ENCODE results near the gene STK16. TPM values are rescaled to one million over a fixed set of nuclear protein-coding genes. Genes with fewer than 3 reads are reported as not detected.

The STK16 gene
- total RNA-seq, 1 experiment from 2014 or later, result 21.6 TPM

DNA sequence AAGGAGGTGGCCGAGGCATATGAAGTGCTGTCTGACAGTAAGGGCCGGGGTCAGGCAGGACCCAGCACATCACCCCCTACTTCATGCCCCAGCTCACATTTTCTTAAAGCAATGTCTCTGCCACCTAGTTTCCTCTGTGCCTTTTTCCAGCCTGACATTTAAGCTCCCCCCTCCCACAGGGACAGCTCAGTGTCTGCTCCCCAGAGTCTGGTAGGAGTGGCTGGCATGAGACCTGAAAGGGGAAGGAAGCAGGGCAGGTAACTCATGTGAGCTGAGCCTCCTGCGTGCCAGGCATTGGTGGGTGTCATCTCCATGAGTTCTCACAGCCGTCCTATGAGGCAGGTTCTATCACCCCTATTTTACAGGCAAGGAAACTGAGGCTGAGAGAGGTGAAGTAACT lies 35.4 kb downstream of the STK16 start:
- H3K4me2 ChIP-seq (ENCODE audit: insufficient read depth, insufficient read length, low read length), result peak overlapping the region; percentile 96
- no peaks in the 10 kb centered on the region for H3K79me1 ChIP-seq (ENCODE audit: insufficient read depth, low read depth, low read length, poor library complexity, severe bottlenecking)
- H3K56ac ChIP-seq (ENCODE audit: insufficient read length, low read depth, low read length), result no peak overlapping the region
- no peaks in the 10 kb centered on the region for H3K9me3 ChIP-seq (ENCODE audit: control insufficient read depth, low read depth, low read length)
- no peak overlapping the region for H2BK20ac ChIP-seq (ENCODE audit: low read depth, low read length, poor library complexity, severe bottlenecking)
- H4K8ac ChIP-seq (replicated peaks; ENCODE audit: insufficient read length, low read depth, low read length), result no peak overlapping the region
- no peak overlapping the region for H2BK12ac ChIP-seq (ENCODE audit: insufficient read length, low read depth, low read length)
- H3T11ph ChIP-seq (ENCODE audit: low read length), result no peak overlapping the region
- Mint-ChIP-seq H3K4me3 (peak overlapping the region; percentile 77 to 89; a peak in 3 of 5 replicates), H3K4me1 (peaks cover 28 to 34% of the 10 kb centered on the region in 2 experiments), H3K36me3 (ENCODE audit: insufficient read depth in 1 of 3, low read depth in 3 of 3) (peaks cover 4 to 34% (median 17%) of the 10 kb centered on the region in 3 experiments; a peak in 6 of 7 replicates), H3K27me3 (ENCODE audit: low read depth) (peaks cover 2% of the 10 kb centered on the region), H3K9me3 (no peaks in the 10 kb centered on the region), H3K27ac (no peak overlapping the region)
- H3K23me2 ChIP-seq (ENCODE audit: insufficient read length, low read depth, low read length, poor library complexity, severe bottlenecking), result peaks cover 12% of the 10 kb centered on the region
- H3K27ac ChIP-seq (ENCODE audit: insufficient read length, low read depth, low read length), result no peak overlapping the region
- H3K14ac ChIP-seq (ENCODE audit: insufficient read depth, low read length), result no peak overlapping the region
- no peak overlapping the region for H3K4ac ChIP-seq (ENCODE audit: low read depth, low read length)
- no peak overlapping the region for H2AFZ ChIP-seq (ENCODE audit: low read length)
- H2BK120ac ChIP-seq (ENCODE audit: low read depth, low read length, poor library complexity, severe bottlenecking), result no peak overlapping the region
- H2AK5ac ChIP-seq (ENCODE audit: insufficient read length, low read length), result no peak overlapping the region
- no peak overlapping the region for H3K9ac ChIP-seq (ENCODE audit: extremely low read depth, insufficient read length, low read length)
- TF ChIP-seq, protein P1, sequence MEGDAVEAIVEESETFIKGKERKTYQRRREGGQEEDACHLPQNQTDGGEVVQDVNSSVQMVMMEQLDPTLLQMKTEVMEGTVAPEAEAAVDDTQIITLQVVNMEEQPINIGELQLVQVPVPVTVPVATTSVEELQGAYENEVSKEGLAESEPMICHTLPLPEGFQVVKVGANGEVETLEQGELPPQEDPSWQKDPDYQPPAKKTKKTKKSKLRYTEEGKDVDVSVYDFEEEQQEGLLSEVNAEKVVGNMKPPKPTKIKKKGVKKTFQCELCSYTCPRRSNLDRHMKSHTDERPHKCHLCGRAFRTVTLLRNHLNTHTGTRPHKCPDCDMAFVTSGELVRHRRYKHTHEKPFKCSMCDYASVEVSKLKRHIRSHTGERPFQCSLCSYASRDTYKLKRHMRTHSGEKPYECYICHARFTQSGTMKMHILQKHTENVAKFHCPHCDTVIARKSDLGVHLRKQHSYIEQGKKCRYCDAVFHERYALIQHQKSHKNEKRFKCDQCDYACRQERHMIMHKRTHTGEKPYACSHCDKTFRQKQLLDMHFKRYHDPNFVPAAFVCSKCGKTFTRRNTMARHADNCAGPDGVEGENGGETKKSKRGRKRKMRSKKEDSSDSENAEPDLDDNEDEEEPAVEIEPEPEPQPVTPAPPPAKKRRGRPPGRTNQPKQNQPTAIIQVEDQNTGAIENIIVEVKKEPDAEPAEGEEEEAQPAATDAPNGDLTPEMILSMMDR (conservative IDR thresholded peaks at IDR 0.05), result no peak
- H4K5ac ChIP-seq (ENCODE audit: insufficient read length, low read depth, low read length), result no peak overlapping the region
- no peak overlapping the region for H2BK5ac ChIP-seq (ENCODE audit: insufficient read length, low read length)
- no peaks in the 10 kb centered on the region for H3K27me3 ChIP-seq (ENCODE audit: insufficient read depth, low read length)
- WGBS (ENCODE audit: extremely low coverage, insufficient read length, low lambda C conversion rate), result no CpG with 5 or more reads among the region's 4 CpGs
- no peak overlapping the region for H4K91ac ChIP-seq (ENCODE audit: insufficient read length, low read depth, low read length)
- no peaks in the 10 kb centered on the region for H4K20me1 ChIP-seq (ENCODE audit: control insufficient read depth, insufficient read depth, insufficient read length)
- H3K18ac ChIP-seq (ENCODE audit: insufficient read length, low read depth, low read length), result no peak overlapping the region
- H3K4me1 ChIP-seq (ENCODE audit: insufficient read depth, low read length), result no peaks in the 10 kb centered on the region; the same call in 1 of the 2 replicates
- no peak overlapping the region for H2BK15ac ChIP-seq (ENCODE audit: low read depth, low read length)
- no peak for DNase-seq
- no peaks in the 10 kb centered on the region for H3K79me2 ChIP-seq (ENCODE audit: insufficient read depth, low read length)
- no peak overlapping the region for H3K23ac ChIP-seq (ENCODE audit: insufficient read length, low read depth, low read length)
